Measurements from ENCODE around the gene SLC16A4.

- TF ChIP-seq CTCF (IDR thresholded peaks at IDR 0.05) (no peak), POLR2AphosphoS5 (IDR thresholded peaks at IDR 0.05) (no peak)
Observed at GRCh38 chr1:110348771-110349170, 42.1 kb downstream of the SLC16A4 start.

Measured in prostate gland (tissue), 2 donors.